C4-2B (cell line): ENCODE results near the gene SLC27A4.

Source experiments
- CTCF ChIP-seq: fragments of 450-650 bp; conservative IDR thresholded peaks from 2 replicates; pipeline ENCODE4 v1.5.1; 2017; ENCODE audit warnings: mild to moderate bottlenecking
- ZFX ChIP-seq: fragments of 450-650 bp; IDR thresholded peaks from 2 replicates; pipeline ENCODE4 v1.6.1; 2017

DNA sequence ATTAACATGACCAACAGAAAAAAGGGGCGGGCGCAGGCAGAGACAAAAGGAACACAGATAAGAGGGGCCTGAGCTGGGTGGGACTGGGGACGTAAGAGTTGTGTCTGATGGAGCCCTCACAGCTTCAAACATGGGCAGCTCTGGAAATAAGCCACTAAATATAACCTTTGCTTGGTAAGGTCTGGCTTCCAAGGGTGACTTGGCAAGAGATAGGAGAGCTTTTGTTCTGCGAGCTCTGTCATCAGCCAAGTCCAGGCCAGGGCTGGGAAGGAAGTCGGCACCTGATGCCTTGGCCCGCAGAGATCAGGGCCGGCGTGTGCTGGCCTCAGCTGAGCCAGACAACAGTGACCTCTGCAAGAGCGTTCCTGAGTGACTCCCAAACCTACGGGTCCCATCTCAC, 29.9 kb upstream of the SLC27A4 start:
- TF ChIP-seq CTCF: no peak
- TF ChIP-seq ZFX: no peak
